SH-SY5Y (cell line): ENCODE measurements around the gene MX2.

Source experiments
- GATA2 ChIP-seq: IDR thresholded peaks from 2 replicates; pipeline ENCODE4 v1.6.1; 2011; ENCODE audit warnings: mild to moderate bottlenecking, low read depth, low read length
- GATA3 ChIP-seq: IDR thresholded peaks from 2 replicates; pipeline ENCODE4 v1.6.1; 2011; ENCODE audit warnings: low read depth, mild to moderate bottlenecking, low read length, moderate library complexity

- TF ChIP-seq GATA2 (no peak), GATA3 (no peak)
These were observed 45.4 kb upstream of the MX2 start, which contains the start of gene FAM3B for GRCh38 chr21:41316200-41317062.
